Endothelial cell (in vitro differentiated cells): ENCODE results near the gene PRSS48. TPM values are rescaled to one million over a fixed set of nuclear protein-coding genes. Genes with fewer than 3 reads are reported as not detected.

ENCODE experiments used
- DNase-seq: peaks from one replicate; pipeline ENCODE4 v3.0.0; 2021; ENCODE audit warnings: low spot score
- H3K27ac Mint-ChIP-seq: one replicate; pipeline ENCODE4 v1.8.0; 2021; ENCODE audit warnings: mixed read lengths, inconsistent platforms; ENCODE audit not compliant: unreplicated experiment
- H3K27me3 Mint-ChIP-seq: one replicate; pipeline ENCODE4 v1.8.0; 2021; ENCODE audit warnings: mild to moderate bottlenecking, moderate library complexity, mixed read lengths, inconsistent platforms; ENCODE audit not compliant: unreplicated experiment
- H3K36me3 Mint-ChIP-seq: one replicate; pipeline ENCODE4 v1.8.0; 2021; ENCODE audit warnings: mild to moderate bottlenecking, low read depth, mixed read lengths, inconsistent platforms; ENCODE audit not compliant: unreplicated experiment
- H3K4me1 Mint-ChIP-seq: one replicate; pipeline ENCODE4 v1.8.0; 2021; ENCODE audit warnings: mild to moderate bottlenecking, mixed read lengths, inconsistent platforms; ENCODE audit not compliant: unreplicated experiment
- H3K4me3 Mint-ChIP-seq: one replicate; pipeline ENCODE4 v1.8.0; 2021; ENCODE audit warnings: mild to moderate bottlenecking, mixed read lengths, inconsistent platforms; ENCODE audit not compliant: unreplicated experiment
- H3K9me3 Mint-ChIP-seq: one replicate; pipeline ENCODE4 v1.8.0; 2021; ENCODE audit warnings: mixed read lengths, inconsistent platforms; ENCODE audit not compliant: unreplicated experiment
- CTCF ChIP-seq: fragments of 200-600 bp; sonication (generic); IDR thresholded peaks from one replicate; pipeline ENCODE4 v1.5.0; 2021; ENCODE audit warnings: antibody characterized with exemption; ENCODE audit not compliant: unreplicated experiment
- total RNA-seq: library from RNA; stranded (reverse); fragmentation: NEBNext Ultra II Directional; extraction: Animal tissue kit (Norgen Biotek cat#: 25700); gene quantifications from one replicate; pipeline ENCODE4 v1.2.1, GENCODE V29; 2021; ENCODE audit not compliant: unreplicated experiment

PRSS48 gene
- total RNA-seq, 1 donor from 2014 or later, result not detected

GRCh38 chr4:151239608-151240007, 37.4 kb upstream of the PRSS48 start:
- no peaks in the 10 kb centered on the region for H3K27me3 Mint-ChIP-seq
- TF ChIP-seq CTCF, result no peak
- no peaks in the 10 kb centered on the region for H3K4me1 Mint-ChIP-seq
- DNase-seq, result no peak
- no peak overlapping the region for H3K4me3 Mint-ChIP-seq
- no peaks in the 10 kb centered on the region for H3K9me3 Mint-ChIP-seq
- no peak overlapping the region for H3K27ac Mint-ChIP-seq
- H3K36me3 Mint-ChIP-seq, result peaks cover 6% of the 10 kb centered on the region

- no peaks in the 10 kb centered on the region for H3K36me3 Mint-ChIP-seq
- no peak for TF ChIP-seq CTCF
- no peak overlapping the region for H3K27ac Mint-ChIP-seq
- no peak overlapping the region for H3K4me3 Mint-ChIP-seq
- no peaks in the 10 kb centered on the region for H3K27me3 Mint-ChIP-seq
- H3K4me1 Mint-ChIP-seq, result no peaks in the 10 kb centered on the region
- DNase-seq, result no peak
- no peaks in the 10 kb centered on the region for H3K9me3 Mint-ChIP-seq
These were observed 34.7 kb upstream of the PRSS48 start for GRCh38 chr4:151242305-151242704.

- Mint-ChIP-seq H3K27me3 (no peaks in the 10 kb centered on the region), H3K36me3 (no peaks in the 10 kb centered on the region), H3K4me1 (no peaks in the 10 kb centered on the region), H3K4me3 (no peak overlapping the region), H3K9me3 (no peaks in the 10 kb centered on the region), H3K27ac (no peak overlapping the region)
- no peak for TF ChIP-seq CTCF
- no peak for DNase-seq
These were observed 30.2 kb upstream of the PRSS48 start for GRCh38 chr4:151246742-151247141.

- H3K36me3 Mint-ChIP-seq, result no peaks in the 10 kb centered on the region
- DNase-seq, result no peak
- H3K4me1 Mint-ChIP-seq, result no peaks in the 10 kb centered on the region
- no peak overlapping the region for H3K4me3 Mint-ChIP-seq
- H3K9me3 Mint-ChIP-seq, result no peaks in the 10 kb centered on the region
- H3K27me3 Mint-ChIP-seq, result no peaks in the 10 kb centered on the region
- no peak for TF ChIP-seq CTCF
- no peak overlapping the region for H3K27ac Mint-ChIP-seq
These were observed 29.6 kb upstream of the PRSS48 start for GRCh38 chr4:151247395-151247794.

- no peak for DNase-seq
- TF ChIP-seq CTCF, result no peak
- H3K27ac Mint-ChIP-seq, result no peak overlapping the region
- H3K9me3 Mint-ChIP-seq, result no peaks in the 10 kb centered on the region
- H3K4me1 Mint-ChIP-seq, result no peaks in the 10 kb centered on the region
- no peaks in the 10 kb centered on the region for H3K36me3 Mint-ChIP-seq
- no peaks in the 10 kb centered on the region for H3K27me3 Mint-ChIP-seq
- H3K4me3 Mint-ChIP-seq, result no peak overlapping the region
These were observed 28.4 kb upstream of the PRSS48 start for GRCh38 chr4:151248519-151248918.
